Uterus (tissue), 2 donors: Measurements from ENCODE around the gene USP14.

Source experiments
- POLR2A ChIP-seq, 2 donors: fragments of 450-650 bp; IDR thresholded peaks; one replicate each; pipeline ENCODE4 v1.6.1; 2016; ENCODE audit warnings: antibody characterized with exemption in 2 of 2, mild to moderate bottlenecking in 1 of 2, moderate library complexity in 1 of 2
- TF ChIP-seq, protein P1 (sequence below), 4 experiments: fragments of 200-600 bp in 2 of 4; fragments of 450-650 bp in 2 of 4; sonication (generic) in 2 of 4; IDR thresholded peaks; one replicate each; pipeline ENCODE4 v1.5.1; 2016 to 2019; ENCODE audit warnings: antibody characterized with exemption in 4 of 4, mild to moderate bottlenecking in 2 of 4, moderate library complexity in 1 of 4

DNA sequence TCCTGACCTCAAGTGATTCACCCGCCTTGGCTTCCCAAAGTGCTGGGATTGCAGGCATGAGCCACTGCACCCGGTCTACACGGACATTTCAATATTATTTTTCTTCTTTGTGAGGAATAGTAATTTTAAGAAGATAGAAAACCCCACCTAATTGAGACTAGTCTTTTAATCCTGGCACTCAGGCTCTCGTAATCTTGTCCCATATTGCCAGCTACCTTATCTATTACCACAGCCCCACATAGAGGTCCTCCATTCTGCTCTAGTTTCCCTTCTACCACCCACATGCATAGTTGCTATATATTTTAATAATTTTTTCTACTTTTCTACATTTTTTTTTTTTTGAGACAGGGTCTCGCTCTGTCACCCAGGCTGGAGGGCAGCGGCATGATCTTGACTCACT is 9.5 kb upstream of the USP14 start:
- TF ChIP-seq, protein P1, sequence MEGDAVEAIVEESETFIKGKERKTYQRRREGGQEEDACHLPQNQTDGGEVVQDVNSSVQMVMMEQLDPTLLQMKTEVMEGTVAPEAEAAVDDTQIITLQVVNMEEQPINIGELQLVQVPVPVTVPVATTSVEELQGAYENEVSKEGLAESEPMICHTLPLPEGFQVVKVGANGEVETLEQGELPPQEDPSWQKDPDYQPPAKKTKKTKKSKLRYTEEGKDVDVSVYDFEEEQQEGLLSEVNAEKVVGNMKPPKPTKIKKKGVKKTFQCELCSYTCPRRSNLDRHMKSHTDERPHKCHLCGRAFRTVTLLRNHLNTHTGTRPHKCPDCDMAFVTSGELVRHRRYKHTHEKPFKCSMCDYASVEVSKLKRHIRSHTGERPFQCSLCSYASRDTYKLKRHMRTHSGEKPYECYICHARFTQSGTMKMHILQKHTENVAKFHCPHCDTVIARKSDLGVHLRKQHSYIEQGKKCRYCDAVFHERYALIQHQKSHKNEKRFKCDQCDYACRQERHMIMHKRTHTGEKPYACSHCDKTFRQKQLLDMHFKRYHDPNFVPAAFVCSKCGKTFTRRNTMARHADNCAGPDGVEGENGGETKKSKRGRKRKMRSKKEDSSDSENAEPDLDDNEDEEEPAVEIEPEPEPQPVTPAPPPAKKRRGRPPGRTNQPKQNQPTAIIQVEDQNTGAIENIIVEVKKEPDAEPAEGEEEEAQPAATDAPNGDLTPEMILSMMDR (IDR thresholded peaks at IDR 0.05) = no peak
- no peak for TF ChIP-seq POLR2A (IDR thresholded peaks at IDR 0.05)
